ENCODE results near the gene KRTAP10-6. TPM values are rescaled to one million over a fixed set of nuclear protein-coding genes. Genes with fewer than 3 reads are reported as not detected.
"Not testable (repeated sequence)": the region's sequence is repeated elsewhere in the genome, so short reads cannot be mapped to it uniquely, and the experiment has no call there.

KRTAP10-6 gene
- not detected for total RNA-seq

DNA sequence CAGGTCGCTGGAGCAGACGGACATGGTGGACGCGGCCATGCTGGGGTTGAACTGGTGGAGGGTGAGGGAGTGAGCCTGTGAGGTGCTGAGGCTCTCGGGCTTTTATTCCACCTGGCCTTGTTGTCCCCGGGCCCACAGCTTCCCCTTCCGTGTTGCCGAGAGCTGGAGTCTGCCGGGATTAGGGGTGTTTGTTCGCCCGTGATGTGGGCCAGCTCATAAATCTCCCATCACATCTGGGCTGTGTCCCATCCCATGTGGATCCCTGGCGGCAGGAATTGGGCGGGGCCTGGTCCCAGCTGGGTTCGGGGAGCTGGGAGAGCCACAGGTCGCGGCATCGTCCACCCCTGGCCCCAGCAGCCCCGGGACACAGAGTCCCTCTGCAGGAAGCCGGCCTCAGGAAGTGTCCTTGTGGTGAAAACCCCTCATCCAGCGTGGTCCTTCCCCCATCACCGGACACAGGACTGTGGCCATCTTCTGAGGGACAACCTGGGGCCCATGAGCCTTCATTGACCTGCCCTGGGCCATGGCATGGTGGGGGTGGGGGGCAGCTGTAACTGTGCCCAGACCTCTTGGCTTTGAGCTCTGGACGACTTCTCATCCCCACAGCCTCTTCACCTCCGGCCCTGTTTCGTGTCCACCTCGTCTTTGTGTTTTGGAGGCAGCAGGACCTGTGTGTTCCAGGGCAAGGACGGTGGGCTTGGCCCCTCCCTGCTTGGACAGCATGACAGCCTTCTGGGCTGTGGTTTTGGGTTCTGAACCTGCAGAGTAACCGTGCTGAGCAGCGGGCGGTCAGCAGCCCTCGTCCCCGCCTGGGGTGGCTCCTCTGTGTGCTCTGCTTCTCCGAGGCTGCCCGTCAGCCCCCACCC lies at the start of gene KRTAP10-6:
TSS of gene KRTAP10-6 (minus strand) at position 60 of the 866 bp plus-strand sequence. CDS start at position 39, 21 bp downstream.
- Mint-ChIP-seq H3K36me3 (no peaks in the 10 kb centered on the region), H3K4me1 (no peaks in the 10 kb centered on the region), H3K9me3 (ENCODE audit: low read depth) (no peaks in the 10 kb centered on the region), H3K27me3 (peaks cover 9% of the 10 kb centered on the region), H3K27ac (no peak within 1 kb of the TSS), H3K4me3 (no peak within 1 kb of the TSS)
- peak; percentile 37 for DNase-seq
- CTCF ChIA-PET, result no interaction called here
- ATAC-seq, result no peak

- peaks cover 3% of the 10 kb centered on the region for H3K4me1 Mint-ChIP-seq
- H3K27me3 Mint-ChIP-seq, result peaks cover 5% of the 10 kb centered on the region
- H3K9me3 Mint-ChIP-seq (ENCODE audit: low read depth), result peaks cover 40% of the 10 kb centered on the region
- H3K4me3 Mint-ChIP-seq, result no peak overlapping the region
- H3K36me3 Mint-ChIP-seq, result peaks cover 15% of the 10 kb centered on the region
- H3K27ac Mint-ChIP-seq, result no peak overlapping the region
- ATAC-seq, result no peak
- CTCF ChIA-PET, result no interaction called here
- no peak for DNase-seq
These were observed 48.5 kb upstream of the KRTAP10-6 start for GRCh38 chr21:44640761-44641160.

DNA sequence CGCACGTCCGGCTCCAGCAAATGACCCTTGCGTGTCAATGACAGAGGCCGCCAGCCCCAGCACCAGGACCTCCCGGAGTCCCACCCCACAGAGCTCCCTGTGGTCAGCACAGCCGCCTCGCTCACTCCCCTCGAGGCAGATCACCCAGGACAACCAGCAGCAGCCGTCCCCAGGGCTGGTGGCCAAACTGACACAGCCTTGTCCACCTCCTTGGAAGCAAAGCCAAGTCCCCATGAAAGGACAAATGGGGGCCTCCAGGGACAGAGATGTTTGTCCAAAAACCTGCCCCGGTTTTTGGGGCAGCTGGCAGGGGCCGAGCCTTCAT lies 47.0 kb upstream of the KRTAP10-6 start:
- DNase-seq (no peak), ATAC-seq (no peak)
- H3K27me3 Mint-ChIP-seq, result peaks cover 9% of the 10 kb centered on the region
- no peak overlapping the region for H3K4me3 Mint-ChIP-seq
- CTCF ChIA-PET, result no interaction called here
- peaks cover 3% of the 10 kb centered on the region for H3K4me1 Mint-ChIP-seq
- no peak overlapping the region for H3K27ac Mint-ChIP-seq
- H3K36me3 Mint-ChIP-seq, result peaks cover 10% of the 10 kb centered on the region
- peaks cover 32% of the 10 kb centered on the region for H3K9me3 Mint-ChIP-seq (ENCODE audit: low read depth)

GRCh38 chr21:44638506-44639330 lies 46.4 kb upstream of the KRTAP10-6 start:
- H3K27ac Mint-ChIP-seq, H3K36me3 Mint-ChIP-seq, ATAC-seq, H3K4me1 Mint-ChIP-seq, CTCF ChIA-PET, DNase-seq, H3K27me3 Mint-ChIP-seq, H3K4me3 Mint-ChIP-seq: not testable (repeated sequence)
- H3K9me3 Mint-ChIP-seq (ENCODE audit: low read depth), result peaks cover 26% of the 10 kb centered on the region

- H3K4me3 Mint-ChIP-seq, DNase-seq, CTCF ChIA-PET, ATAC-seq, H3K4me1 Mint-ChIP-seq, H3K36me3 Mint-ChIP-seq, H3K27ac Mint-ChIP-seq: not testable (repeated sequence)
- Mint-ChIP-seq H3K27me3 (peaks cover 14% of the 10 kb centered on the region), H3K9me3 (ENCODE audit: low read depth) (peaks cover 22% of the 10 kb centered on the region)
These were observed 45.6 kb upstream of the KRTAP10-6 start for GRCh38 chr21:44637851-44638348.

DNA sequence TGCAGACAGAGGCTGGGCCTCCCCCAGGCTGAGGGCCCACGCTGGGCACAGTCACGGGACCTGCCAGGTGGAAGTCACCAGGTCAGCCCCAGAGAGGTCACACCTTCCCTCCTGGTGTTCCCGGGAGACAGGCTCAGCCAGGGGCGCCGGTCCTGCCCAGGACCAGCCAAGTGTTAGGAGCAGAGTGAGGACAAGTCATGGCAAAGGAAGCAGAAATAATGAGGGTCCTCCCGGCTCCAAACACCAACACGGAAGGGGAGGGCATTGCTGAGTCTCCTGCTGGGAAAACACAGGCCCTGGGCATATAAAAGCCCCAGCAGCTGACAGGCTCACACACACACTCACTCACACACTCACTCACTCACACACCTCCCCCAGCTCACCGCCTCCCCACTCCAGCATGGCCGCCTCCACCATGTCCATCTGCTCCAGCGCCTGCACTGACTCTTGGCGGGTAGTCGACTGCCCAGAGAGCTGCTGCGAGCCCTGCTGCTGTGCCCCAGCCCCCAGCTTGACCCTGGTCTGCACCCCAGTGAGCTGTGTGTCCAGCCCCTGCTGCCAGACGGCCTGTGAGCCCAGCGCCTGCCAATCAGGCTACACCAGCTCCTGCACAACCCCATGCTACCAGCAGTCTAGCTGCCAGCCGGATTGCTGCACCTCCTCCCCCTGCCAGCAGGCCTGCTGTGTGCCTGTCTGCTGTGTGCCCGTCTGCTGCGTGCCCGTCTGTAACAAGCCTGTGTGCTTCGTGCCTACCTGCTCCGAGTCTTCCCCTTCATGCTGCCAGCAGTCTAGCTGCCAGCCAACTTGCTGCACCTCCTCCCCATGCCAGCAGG lies 44.9 kb upstream of the KRTAP10-6 start, which contains the start of gene KRTAP10-10:
TSS of gene KRTAP10-10 (plus strand) at position 339 of the 833 bp plus-strand sequence. CDS start at position 401, 62 bp downstream.
- Mint-ChIP-seq H3K27ac (no peak within 1 kb of the TSS), H3K4me3 (no peak within 1 kb of the TSS), H3K27me3 (peaks cover 14% of the 10 kb centered on the region), H3K4me1 (no peaks in the 10 kb centered on the region), H3K9me3 (ENCODE audit: low read depth) (peaks cover 20% of the 10 kb centered on the region), H3K36me3 (peaks cover 3% of the 10 kb centered on the region)
- CTCF ChIA-PET, result no interaction called here
- DNase-seq, result no peak
- no peak for ATAC-seq

- CTCF ChIA-PET, result no interaction called here
- Mint-ChIP-seq H3K36me3 (peaks cover 7% of the 10 kb centered on the region), H3K27me3 (peaks cover 11% of the 10 kb centered on the region), H3K9me3 (ENCODE audit: low read depth) (peaks cover 20% of the 10 kb centered on the region), H3K4me1 (no peaks in the 10 kb centered on the region), H3K4me3 (no peak overlapping the region), H3K27ac (no peak overlapping the region)
- no peak for ATAC-seq
- no peak for DNase-seq
These were observed 44.1 kb upstream of the KRTAP10-6 start for GRCh38 chr21:44636209-44637017.

- H3K27me3 Mint-ChIP-seq, result peaks cover 9% of the 10 kb centered on the region
- no peak overlapping the region for H3K4me3 Mint-ChIP-seq
- CTCF ChIA-PET, result no interaction called here
- H3K4me1 Mint-ChIP-seq, result peaks cover 13% of the 10 kb centered on the region
- peaks cover 18% of the 10 kb centered on the region for H3K36me3 Mint-ChIP-seq
- no peak for ATAC-seq
- peaks cover 28% of the 10 kb centered on the region for H3K9me3 Mint-ChIP-seq (ENCODE audit: low read depth)
- no peak for DNase-seq
- no peak overlapping the region for H3K27ac Mint-ChIP-seq
These were observed 39.8 kb upstream of the KRTAP10-6 start for GRCh38 chr21:44632067-44632466.

DNA sequence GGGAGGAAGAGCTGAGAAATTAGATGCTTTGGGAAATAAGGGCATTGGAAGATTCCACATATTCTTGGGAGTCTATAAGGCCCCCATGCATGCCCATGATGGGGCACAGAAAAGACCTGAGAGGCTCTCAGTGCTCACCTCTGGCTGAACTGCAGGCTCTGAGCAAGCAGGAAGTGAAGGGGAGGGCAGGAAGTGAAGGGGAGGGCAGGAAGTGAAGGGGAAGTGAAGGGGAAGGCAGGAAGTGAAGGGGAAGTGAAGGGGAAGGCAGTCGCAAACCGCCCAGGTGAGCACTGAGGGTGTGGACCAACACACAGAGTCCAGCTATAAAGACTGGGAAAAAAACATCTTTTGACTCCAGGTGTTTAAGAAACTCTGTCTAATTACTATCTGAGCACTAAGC lies 38.1 kb upstream of the KRTAP10-6 start:
- ATAC-seq (no peak), DNase-seq (no peak)
- Mint-ChIP-seq H3K36me3 (peaks cover 18% of the 10 kb centered on the region), H3K9me3 (ENCODE audit: low read depth) (peaks cover 28% of the 10 kb centered on the region), H3K4me3 (no peak overlapping the region), H3K4me1 (peaks cover 15% of the 10 kb centered on the region), H3K27ac (no peak overlapping the region), H3K27me3 (peaks cover 9% of the 10 kb centered on the region)
- CTCF ChIA-PET, result no interaction called here

DNA sequence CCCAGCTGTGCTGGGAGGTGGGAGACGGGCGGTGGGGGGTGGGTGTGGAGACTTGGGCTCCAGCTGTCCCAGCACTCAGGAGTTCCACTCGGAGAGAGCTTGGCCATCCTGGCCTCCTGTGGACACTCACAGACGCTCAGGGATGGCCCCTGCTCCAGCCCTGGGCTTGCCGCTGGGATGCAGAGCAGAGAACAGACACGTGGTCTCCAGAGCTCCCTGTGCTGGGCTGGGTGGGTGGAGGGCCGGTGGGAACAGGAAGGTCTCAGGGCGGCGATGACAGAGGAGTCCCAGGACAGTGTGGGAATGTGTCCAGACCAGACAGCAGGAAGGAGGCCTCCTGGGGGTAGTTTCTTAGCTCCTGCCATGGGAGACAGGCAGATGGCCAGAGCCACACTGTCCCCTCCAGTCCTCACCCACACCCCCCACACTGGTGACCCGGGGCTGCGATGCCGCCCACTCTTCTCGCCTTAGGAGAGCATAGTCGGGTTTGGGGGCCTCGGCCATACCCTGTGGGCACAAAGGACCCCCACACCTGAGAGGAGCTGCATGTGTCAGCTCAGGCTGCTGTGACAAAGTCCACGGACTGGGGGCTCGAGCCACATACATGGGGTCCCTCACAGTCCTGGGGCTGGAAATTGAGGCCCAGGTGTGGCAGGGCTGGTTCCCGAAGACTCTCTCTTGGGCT lies 36.5 kb upstream of the KRTAP10-6 start:
- Mint-ChIP-seq H3K36me3 (peaks cover 26% of the 10 kb centered on the region), H3K9me3 (ENCODE audit: low read depth) (peaks cover 37% of the 10 kb centered on the region), H3K4me3 (no peak overlapping the region), H3K27me3 (peaks cover 12% of the 10 kb centered on the region), H3K4me1 (peaks cover 15% of the 10 kb centered on the region), H3K27ac (no peak overlapping the region)
- DNase-seq (no peak), ATAC-seq (no peak)
- CTCF ChIA-PET, result no interaction called here

GRCh38 chr21:44627831-44628233 lies 35.5 kb upstream of the KRTAP10-6 start:
- H3K4me3 Mint-ChIP-seq, H3K27ac Mint-ChIP-seq, DNase-seq, CTCF ChIA-PET, ATAC-seq, H3K27me3 Mint-ChIP-seq: not testable (repeated sequence)
- H3K4me1 Mint-ChIP-seq, result peaks cover 15% of the 10 kb centered on the region
- H3K9me3 Mint-ChIP-seq (ENCODE audit: low read depth), result peaks cover 40% of the 10 kb centered on the region
- peaks cover 31% of the 10 kb centered on the region for H3K36me3 Mint-ChIP-seq

DNA sequence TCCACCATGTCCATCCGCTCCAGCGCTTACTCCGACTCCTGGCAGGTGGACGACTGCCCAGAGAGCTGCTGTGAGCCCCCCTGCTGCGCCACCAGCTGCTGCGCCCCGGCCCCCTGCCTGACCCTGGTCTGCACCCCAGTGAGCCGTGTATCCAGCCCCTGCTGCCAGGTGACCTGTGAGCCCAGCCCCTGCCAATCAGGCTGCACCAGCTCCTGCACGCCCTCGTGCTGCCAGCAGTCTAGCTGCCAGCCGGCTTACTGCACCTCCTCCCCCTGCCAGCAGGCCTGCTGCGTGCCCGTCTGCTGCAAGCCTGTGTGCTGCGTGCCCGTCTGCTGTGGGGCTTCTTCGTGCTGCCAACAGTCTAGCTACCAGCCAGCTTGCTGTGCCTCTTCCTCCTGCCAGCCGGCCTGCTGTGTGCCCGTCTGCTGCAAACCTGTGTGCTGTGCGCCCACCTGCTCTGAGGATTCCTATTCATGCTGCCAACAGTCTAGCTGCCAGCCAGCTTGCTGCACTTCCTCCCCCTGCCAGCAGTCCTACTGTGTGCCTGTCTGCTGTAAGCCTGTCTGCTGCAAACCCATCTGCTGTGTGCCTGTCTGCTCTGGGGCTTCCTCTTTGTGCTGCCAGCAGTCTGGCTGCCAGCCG lies 35.0 kb upstream of the KRTAP10-6 start:
- Mint-ChIP-seq H3K36me3 (peaks cover 31% of the 10 kb centered on the region), H3K4me1 (peaks cover 15% of the 10 kb centered on the region), H3K9me3 (ENCODE audit: low read depth) (peaks cover 43% of the 10 kb centered on the region)
- ATAC-seq, H3K27me3 Mint-ChIP-seq, H3K4me3 Mint-ChIP-seq, H3K27ac Mint-ChIP-seq, CTCF ChIA-PET, DNase-seq: not testable (repeated sequence)

Measured in activated CD8-positive, alpha-beta memory T cell treated with anti-CD3 and anti-CD28 coated beads, Interleukin-2, amount 10 ng/mL, durations not matched to agents 7 days and 5 days (primary cell).